NCI-H2227 (cell line): Measurements from ENCODE around the gene RIPOR3.
"Not testable (repeated sequence)": the region's sequence is repeated elsewhere in the genome, so short reads cannot be mapped to it uniquely, and the experiment has no call there.

Source experiments
- DNase-seq: peaks from one replicate; lab custom pipeline; 2025; ENCODE audit not compliant: unreplicated experiment; lab: John Stamatoyannopoulos, UW

RIPOR3 gene

GRCh38 chr20:50703651-50704438, 12.5 kb upstream of the RIPOR3 start:
- DNase-seq = not testable (repeated sequence)

DNA sequence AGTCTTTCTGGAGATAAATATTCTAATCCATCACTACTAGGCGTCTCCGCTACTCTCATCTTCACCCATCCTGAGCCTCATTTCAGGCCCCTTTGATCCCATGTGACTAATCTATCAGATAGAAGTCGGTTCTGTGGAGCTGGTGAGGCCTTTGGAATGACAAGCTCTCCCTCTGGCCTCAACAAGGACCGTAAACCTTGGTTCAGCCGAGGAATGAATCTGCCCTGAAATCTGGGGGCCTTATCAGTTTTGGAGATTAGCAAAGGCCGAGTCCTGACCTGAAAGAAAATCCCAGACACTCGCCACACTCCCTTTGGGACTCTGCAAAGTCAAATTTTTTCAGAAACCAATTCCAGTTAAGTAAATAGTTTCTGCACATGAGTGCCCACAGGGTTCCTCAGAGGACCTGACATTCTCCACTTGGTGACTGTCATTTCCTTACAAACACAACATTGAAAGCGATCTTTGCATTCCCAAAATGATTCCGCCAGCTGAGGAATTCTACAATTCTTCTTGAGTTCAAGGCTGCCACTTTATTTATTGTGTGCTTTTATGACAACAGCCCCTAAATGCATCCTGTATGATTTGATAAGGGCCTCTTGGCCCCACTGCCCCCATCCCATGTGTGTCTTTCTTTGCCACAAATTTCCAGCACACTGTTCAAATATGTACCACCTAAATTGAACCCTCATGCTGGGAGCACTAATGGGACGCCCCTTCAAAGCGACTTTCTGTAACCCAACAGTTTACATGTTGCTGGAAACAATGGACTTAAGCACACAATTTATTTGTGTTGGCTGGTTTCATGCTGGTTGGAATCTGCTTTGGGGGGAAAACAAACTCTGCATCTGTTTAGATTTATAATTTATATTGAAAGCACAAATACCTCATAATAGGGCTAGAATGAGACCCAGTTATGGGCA, 10.0 kb upstream of the RIPOR3 start:
- DNase-seq = peak; percentile 34

DNA sequence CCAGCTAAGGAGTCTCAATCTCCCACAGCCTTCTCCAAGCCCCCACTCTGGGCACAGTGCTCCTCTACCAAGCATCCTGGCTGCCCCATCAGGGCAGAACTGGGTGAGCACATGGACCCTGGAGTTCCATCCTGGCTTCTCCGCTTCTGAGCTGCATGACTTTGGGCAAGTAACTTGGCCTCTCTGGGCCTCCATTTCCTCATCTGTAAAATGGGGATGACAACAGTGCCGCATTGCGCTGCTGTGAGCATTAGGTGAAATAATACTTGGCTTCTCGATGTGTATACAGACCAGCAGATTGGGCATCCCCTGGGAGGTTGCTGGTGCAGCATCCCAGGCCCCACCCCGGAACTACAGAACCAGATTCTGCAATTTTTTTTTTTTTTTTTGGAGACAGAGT, 8.3 kb upstream of the RIPOR3 start:
- DNase-seq = no peak

DNA sequence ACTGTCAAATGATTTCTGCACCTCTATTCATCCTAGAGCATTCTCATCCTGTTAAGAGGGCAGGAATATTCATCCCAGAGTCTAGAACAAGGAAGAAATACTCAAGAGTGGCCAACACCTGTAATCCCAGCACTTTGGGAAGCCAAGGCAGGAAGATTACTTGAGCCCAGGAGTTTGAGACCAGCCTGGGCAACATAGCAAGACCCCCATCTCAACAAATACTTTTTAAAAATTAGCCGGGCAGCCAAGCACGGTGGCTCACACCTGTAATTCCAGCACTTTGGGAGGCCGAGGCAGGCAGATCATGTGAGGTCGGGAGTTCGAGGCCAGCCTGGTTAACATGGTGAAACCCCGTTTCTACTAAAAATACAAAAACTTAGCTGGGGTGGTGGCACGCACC, 6.9 kb upstream of the RIPOR3 start:
- not testable (repeated sequence) for DNase-seq

GRCh38 chr20:50695135-50695872, 4.0 kb upstream of the RIPOR3 start:
- DNase-seq = no peak

DNA sequence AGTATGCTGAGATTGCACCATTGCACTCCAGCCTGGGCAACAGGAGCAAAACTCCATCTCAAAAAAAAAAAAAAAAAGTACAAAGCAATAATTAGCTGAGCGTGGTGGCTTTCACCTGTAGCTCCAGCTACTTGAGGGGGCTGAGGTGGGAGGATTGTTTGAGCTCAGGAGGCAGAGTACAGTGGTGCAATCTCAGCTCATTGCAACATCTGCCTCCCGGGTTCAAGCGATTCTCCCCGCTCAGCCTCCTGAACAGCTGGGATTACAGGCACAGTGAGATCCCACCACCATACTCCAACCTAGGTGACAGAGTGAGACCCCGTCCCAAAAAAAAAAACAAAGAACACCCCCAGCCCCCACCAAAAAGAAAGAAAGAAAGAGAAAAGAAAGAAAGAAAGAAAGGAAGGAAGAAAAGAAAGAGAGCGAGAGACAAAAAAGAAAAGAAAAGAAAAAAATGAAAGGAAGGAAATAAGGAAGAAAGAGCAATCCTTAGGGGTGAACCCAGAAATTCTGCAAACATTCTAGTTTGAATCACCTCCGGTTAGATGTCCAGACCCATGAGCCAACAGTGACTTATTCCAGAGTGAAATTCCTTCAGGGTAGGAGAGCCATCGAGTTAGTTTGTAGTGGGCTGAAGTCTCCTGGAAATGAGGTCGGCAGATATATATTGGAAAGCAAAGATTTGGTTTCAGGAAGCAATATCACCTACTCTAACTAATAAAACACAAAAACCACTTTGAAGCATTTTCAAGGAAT, 3.2 kb upstream of the RIPOR3 start:
- DNase-seq = no peak

DNA sequence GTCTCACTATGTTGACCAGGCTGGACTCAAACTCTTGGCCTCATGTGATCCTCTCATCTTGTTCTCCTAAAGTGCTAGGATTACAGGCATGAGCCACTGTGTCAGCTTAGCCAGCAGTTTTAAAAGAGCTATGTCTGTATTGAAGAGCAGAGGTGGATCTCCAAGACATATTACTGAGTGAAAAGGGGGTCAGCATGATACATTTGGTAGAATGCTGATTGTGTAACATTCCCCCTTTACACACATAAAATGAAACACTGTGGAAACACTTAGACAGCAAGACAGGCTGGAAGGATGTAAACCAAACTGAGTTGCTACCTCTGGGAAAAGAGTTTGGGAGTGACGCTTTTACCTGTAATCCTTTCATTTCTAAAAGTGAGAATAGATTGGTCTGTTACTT, 1.7 kb upstream of the RIPOR3 start:
- no peak for DNase-seq

GRCh38 chr20:50692552-50692933, 1.2 kb upstream of the RIPOR3 start:
- DNase-seq = no peak

- no peak for DNase-seq
Measured at GRCh38 chr20:50691573-50692551, 520 bp upstream of the RIPOR3 start.

DNA sequence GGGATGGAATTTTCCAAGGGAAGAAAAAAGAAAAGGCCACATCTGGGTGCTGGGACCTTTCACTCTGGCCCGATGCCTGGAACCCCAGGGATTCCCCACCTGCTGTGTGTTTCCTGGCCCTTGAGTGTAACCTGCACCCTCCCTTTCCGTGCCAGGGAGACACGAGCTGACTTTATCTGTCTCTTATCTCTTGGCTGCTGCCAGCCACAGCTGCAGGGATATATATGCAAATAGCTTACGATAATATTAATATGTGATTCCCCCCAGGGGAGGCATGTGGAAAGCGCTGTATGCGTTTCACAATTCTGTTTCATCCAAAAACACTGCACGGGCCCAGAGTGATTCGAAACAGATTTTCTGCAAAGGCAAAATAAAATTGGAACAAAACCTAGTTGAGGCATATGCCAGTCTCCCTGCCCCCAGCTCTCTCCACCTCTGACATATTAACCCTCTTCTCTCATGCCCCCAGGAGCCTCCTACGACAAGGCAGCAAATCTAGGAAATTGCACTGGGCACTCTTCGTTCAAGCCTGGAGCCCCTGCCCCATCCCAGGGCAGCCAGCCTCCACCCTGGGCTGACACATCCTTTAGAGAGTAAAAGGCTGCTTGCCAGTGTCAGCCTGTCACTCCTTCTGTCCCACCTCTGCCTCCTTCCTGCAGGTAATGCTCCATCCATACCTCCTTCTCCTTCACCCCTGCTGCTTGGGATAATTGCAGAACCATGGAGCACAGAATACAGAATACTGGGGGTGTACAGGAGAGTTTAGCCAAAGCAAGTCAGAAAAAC, 1.3 kb downstream of the RIPOR3 start:
- no peak for DNase-seq

DNA sequence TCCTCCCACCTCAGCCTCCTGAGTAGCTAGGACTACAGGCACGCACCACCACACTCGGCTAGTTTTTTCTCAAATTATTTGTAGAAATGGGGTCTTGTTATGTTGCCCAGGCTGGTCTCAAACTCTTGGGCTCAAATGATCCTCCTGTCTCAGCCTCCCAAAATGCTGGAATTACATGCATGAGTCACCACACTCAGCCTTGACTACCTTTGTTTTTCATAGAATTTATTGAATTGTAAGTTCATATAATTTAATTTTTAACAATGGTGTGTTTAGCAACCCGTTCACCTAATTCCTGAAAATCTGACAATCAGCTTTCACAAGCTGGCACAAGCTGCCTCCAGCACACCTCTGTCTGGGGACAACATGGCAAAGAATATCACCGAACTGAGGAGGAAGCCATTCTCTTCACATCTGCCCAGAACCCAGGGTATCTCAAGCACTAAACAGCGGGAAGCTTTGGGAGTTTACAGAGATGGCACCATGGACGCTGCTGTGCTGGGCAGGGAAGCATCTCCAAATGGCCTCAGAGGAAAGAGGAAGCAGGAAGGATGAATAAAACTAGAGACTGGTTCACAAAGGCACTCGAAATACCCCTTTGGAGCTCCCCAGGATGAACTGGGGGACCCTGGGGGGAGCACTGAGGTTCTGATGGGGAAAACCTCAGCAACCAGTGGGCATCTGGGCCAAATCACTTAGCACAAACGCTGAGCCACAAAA, 2.9 kb downstream of the RIPOR3 start:
- no peak for DNase-seq

DNA sequence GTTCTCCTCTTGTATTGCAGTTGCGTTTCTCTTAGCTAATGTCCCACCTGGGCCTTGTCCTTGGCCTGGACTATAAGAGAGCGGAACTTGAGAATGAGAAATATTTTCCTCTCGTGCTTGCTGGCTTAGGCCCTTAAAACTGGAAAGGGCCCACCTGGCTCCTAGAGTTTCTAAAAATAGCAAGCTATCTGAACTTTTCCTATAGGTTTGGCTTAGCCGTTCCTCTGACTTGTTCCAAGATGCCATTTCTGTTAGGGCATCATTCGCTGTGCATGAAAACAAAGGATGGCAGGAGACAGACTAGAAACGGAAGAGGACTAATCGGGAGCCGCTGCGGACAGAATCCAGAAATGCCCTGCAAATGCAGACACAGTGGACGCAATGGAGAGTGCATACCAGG, 4.5 kb downstream of the RIPOR3 start:
- no peak for DNase-seq

GRCh38 chr20:50683570-50683969, 7.8 kb downstream of the RIPOR3 start:
- no peak for DNase-seq

GRCh38 chr20:50682947-50683530, 8.3 kb downstream of the RIPOR3 start:
- no peak for DNase-seq

GRCh38 chr20:50682065-50682464, 9.3 kb downstream of the RIPOR3 start:
- DNase-seq = no peak

- DNase-seq = no peak
Measured at GRCh38 chr20:50681359-50682064, 9.8 kb downstream of the RIPOR3 start.
